ENCODE measurements around the gene DVL2.
A peak's percentile ranks its signal among the peaks of the same experiment; 100 is the strongest.

DVL2 gene

DNA sequence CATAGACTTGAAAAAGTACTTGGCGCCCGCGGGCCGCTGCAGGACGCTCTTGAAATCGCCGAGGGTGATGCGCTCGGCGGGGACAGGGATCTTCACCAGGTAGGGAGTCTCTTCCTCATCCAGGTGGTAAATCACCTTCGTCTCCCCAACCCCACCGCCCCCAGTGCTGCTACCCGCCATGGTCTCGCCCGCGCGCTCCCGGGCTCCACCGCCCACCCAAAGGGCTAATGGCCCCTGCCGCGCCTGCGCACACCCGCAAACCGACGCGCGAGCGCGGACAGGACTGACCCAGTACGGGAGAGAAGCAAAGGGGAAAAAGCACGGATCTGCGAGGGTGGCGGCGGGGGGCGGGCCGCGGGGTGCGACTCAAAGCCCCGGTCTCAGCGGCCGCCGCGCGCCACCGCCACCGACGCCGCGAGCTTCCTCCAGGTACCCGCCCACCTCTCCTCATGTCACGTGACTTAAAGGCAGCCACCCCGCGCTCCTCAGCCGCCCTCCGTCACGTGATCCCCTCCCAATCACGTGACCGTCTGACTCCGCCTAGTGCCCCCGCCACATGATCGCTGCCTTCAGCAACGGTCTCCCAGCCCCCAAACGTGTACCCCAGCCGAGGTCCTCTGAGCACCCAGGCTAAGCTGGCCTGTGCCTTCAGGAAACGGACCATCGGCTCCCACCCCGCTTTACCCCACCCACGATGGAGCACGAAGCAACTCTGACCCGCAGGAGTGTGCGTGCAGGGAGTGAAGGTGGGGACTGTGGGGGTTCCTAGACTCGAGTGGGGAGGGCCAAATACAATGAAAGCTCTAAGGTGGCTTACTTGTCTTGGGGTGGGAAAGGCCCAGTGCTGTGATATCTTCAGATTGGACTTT is at the start of gene DVL2:
Gene DVL2 (minus strand): TSS at position 435 of the 869 bp plus-strand sequence. CDS start 255 bp downstream, at position 180.
- DNase-seq (ENCODE audit: low read depth in 3 of 3) = peak; percentile 88 to 94 (median 89)

DNA sequence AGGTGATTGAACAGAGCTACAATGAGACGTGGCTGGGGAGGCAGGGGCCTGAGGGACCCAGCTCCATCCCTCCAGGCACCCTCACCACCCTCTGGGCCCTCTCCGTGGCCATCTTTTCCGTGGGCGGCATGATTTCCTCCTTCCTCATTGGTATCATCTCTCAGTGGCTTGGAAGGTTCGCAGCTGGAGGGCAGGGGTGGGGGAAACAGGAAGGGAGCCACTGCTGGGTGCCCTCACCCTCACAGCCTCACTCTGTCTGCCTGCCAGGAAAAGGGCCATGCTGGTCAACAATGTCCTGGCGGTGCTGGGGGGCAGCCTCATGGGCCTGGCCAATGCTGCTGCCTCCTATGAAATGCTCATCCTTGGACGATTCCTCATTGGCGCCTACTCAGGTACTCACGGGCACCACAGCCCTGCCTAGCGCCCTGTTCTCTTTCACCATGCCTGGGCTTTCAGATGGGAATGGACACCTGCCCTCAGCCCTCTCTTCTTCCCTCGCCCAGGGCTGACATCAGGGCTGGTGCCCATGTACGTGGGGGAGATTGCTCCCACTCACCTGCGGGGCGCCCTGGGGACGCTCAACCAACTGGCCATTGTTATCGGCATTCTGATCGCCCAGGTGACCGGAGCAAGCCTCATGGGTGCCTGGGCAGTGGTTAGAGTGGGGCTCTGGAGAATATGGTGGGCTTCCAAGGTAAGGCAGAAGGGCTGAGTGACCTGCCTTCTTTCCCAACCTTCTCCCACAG is 49.3 kb upstream of the DVL2 start:
- DNase-seq (ENCODE audit: low read depth in 3 of 3) = no peak

DNA sequence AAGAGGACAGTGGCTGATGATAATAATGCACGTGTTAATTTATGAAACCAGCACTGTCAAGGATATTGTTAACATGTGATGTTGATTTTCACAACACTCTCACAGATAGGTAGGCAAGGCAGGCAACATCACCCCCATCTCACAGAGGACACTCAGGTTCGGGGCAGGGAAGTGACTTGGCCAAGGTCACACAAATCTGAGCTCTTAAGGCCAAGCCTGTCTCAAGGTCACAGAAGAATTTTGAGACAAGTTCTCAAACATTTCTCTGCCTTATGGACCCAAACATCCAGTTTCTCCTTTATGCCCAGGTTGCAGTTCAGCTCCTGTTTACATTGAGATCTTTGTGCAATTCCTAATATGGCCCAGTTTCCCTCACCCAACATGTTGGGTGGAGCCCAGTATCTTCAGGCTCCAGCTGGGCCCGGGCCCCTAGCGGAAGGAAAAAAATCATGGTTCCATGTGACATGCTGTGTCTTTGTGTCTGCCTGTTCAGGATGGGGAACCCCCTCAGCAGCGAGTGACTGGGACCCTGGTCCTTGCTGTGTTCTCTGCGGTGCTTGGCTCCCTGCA is 48.5 kb upstream of the DVL2 start:
- DNase-seq (ENCODE audit: low read depth in 3 of 3) = no peak

DNA sequence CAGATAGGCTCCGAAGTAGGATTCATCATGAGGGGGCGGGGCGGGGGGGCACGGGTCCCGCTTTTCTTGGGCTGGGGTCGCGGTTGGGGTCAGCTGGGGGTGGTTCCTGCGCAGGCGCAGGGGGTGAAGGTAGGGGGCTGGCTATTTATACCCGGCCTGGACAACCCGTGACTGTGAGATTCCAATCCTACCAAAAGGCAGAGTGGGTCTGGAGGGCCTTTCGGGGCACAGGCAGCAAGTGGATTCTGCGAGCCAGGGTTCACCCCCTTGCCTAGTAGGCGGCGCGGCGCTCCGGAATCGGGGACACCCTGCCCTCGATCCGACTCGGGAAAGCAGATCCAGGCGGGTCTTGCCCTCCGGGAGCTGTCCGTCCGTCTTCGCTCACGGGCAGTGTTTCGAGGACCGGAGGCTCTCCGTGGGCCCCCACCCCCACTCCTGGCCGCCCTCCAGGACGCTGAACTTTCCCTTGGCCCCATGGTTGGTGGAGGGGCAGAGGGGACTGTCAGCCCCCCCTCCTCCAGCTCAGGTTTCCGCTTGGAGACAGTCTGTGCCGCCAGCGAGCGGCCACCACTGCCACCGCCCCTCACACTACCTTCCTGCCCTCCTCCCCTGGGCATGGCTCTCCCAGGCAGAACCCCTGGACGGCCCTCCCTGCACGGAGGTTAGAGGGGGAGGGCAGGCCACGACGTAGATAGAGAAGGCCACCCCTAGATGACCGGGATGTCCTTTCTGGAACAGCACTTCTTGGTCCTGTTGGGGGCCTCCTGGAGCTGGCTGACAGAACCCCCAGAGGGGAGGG is 47.8 kb upstream of the DVL2 start:
- DNase-seq (ENCODE audit: low read depth in 3 of 3) = no peak

DNA sequence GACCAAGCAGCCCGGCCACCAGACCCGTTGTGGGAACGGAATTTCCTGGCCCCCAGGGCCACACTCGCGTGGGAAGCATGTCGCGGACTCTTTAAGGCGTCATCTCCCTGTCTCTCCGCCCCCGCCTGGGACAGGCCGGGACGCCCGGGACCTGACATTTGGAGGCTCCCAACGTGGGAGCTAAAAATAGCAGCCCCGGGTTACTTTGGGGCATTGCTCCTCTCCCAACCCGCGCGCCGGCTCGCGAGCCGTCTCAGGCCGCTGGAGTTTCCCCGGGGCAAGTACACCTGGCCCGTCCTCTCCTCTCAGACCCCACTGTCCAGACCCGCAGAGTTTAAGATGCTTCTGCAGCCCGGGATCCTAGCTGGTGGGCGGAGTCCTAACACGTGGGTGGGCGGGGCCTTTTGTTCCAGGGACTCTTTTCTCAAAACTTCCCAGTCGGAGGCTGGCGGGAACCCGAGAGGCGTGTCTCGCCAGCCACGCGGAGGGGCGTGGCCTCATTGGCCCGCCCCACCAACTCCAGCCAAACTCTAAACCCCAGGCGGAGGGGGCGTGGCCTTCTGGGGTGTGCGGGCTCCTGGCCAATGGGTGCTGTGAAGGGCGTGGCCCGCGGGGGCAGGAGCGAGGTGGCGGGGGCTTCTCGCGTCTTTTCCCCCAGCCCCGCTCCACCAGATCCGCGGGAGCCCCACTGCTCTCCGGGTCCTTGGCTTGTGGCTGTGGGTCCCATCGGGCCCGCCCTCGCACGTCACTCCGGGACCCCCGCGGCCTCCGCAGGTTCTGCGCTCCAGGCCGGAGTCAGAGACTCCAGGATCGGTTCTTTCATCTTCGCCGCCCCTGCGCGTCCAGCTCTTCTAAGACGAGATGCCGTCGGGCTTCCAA is 47.0 kb upstream of the DVL2 start, which contains the start of gene SLC2A4:
Gene SLC2A4 (plus strand): TSS at position 645 of the 879 bp plus-strand sequence. CDS start 217 bp downstream, at position 862.
- peak; percentile 79 to 94 (median 84) for DNase-seq (ENCODE audit: low read depth in 3 of 3)

DNA sequence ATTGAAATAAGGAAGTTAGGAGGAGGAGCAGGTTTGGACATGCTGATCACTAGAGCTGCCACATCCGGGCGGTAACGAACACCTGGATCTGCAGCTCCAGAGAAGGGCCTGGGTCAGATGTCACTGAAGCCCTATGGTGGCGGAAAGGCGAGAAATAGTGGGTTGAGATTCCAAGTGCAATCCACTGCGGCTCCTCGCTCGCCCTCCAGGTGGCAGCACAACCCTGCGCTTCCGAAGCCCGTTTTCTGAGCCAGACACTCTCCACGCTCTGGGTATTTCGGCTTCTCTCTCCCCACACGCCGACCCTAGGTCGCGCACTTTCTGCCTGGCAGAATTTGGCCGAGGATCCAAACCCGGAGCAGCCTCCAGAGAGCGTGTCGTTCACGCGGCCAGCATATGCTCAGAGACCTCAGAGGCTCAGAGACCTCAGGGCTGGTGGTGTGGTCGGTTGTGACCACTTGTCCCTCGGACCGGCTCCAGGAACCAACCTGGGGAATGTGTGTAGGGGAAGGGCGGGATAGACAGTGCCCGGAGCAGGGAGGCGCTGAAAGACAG is 46.3 kb upstream of the DVL2 start:
- peak; percentile 67 to 85 (median 78) for DNase-seq (ENCODE audit: low read depth in 3 of 3)

DNA sequence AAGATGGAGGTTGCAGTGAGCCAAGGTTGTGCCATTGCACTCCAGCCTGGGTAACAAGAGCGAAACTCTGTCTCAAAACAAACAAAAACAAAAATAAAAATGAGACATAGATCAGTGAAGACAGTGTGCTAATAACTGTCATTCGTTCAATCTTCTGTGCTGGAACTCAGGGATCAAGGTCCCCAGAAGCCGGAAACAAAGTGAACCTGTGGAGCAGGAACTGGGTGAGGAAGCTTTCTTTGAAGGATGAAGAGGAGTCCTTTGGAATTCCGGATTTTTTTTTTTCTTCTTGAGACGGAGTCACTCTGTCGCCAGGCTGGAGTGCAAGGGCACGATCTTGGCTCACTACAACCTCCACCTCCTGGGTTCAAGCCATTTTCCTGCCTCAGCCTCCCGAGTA is 45.1 kb upstream of the DVL2 start:
- DNase-seq (ENCODE audit: low read depth in 3 of 3) = no peak

DNA sequence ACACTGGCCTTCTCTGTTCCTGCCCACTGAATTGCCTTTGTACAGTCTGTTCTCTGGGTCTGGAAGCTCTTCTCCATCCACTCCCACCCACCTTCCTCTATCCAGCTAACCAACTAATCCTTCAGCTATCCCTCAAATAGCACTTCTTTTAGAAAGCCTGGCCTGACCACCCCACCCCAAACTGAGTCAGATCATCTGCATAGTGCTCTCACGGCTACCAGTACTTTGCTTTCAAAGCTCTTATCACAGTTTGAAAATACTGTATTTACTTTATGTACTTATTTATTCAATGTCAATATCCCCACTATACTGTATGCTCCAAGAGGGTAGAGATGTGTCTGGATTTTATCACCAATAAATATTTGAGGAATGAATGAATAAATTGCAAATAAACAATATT is 32.5 kb upstream of the DVL2 start:
- no peak for DNase-seq (ENCODE audit: low read depth in 3 of 3)

DNA sequence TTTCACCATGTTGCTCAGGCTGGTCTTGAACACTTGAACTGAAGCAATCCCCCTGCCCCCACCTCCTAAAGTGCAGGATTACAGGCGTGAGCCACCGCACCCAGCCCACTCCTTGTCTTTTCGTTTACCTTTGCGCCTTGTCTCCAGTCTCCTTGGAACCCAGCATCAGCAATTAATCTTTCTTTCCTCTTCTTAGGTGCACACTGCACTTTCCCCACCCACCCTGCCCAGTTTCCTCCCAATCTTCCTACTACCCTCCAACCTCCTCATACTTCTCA is 29.4 kb upstream of the DVL2 start:
- DNase-seq (ENCODE audit: low read depth in 3 of 3) = no peak

DNA sequence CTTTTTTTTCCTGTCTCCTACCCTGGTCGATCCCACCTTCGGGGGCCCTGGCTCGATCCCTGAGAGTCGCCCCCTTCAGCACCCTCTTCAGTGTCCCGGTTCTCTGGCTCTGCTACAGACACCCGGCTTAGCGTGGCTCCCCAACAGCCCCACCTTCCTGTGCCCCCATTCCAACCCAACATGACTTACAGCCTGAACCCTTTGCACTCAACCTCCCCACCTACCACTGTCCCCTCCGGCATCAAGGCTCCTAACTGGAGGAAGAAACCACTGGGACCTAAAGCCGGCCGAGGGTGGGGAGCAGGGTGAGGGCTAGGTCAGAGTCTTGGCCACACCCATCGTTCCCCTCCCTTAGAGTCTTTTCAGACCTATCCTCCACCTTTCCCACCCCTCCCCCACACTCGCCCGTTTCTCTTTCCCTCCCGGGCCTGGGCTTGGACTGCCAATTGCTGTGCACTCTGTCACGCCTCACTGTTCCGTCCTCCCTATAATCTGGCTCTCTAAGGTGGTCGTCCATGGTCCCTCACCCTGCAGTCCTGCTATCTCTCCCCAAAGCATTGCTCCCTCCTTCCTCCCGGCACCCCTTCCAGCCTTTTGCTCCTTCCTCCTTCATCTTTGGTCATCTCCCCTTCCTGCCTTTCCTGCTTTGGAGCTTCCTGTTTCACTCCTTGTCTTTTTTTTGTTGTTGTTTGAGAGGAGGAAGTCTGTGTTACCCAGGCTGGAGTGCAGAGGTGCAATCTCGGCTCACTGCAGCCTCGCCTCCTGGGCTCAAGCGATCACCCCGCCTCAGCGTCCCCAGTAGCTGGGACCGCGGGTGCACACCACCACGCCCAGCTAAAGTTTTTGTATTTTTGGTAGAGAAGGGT is 28.9 kb upstream of the DVL2 start:
- DNase-seq (ENCODE audit: low read depth in 3 of 3) = no peak

DNA sequence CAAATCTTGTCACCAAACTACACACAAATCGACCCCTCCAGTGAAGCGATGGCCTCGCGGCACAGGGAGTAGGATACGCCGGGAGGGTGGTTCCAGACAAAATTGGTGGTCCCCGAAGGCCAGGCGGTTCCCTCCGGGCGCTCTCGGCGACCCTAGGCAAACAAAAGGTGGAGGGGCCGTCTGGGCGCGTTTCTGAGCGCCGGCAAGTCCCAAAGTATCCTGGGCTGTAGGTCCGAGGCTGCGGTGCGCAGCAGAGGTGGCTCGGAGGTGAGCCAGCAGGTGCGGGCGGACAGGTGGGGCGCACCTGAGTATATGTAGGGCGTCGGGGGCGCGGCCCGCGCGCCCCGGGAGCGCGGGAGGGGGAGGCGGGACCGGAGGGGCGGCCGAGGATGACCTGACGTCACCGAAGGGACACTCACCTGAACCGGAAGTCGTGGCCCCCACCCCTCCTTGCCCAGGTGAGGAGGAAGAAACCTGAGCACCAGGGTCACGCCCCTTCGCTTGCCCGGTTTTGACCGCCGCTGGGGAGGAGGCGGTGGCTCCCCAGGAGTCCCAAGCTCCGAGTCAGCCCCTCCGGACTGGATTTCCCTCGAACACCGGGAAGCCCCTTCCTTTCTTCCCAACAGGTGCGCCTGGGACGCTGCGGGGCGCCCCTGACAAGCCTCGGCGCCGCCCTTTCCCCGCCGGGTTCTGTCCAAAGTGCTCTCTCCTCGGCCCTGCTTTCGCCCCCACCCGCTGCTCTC is 28.0 kb upstream of the DVL2 start, which contains the start of gene CLDN7:
Gene CLDN7 (minus strand): TSS at position 287 of the 743 bp plus-strand sequence. CDS start 435 bp downstream, outside the sequence.
- no peak for DNase-seq (ENCODE audit: low read depth in 3 of 3)

DNA sequence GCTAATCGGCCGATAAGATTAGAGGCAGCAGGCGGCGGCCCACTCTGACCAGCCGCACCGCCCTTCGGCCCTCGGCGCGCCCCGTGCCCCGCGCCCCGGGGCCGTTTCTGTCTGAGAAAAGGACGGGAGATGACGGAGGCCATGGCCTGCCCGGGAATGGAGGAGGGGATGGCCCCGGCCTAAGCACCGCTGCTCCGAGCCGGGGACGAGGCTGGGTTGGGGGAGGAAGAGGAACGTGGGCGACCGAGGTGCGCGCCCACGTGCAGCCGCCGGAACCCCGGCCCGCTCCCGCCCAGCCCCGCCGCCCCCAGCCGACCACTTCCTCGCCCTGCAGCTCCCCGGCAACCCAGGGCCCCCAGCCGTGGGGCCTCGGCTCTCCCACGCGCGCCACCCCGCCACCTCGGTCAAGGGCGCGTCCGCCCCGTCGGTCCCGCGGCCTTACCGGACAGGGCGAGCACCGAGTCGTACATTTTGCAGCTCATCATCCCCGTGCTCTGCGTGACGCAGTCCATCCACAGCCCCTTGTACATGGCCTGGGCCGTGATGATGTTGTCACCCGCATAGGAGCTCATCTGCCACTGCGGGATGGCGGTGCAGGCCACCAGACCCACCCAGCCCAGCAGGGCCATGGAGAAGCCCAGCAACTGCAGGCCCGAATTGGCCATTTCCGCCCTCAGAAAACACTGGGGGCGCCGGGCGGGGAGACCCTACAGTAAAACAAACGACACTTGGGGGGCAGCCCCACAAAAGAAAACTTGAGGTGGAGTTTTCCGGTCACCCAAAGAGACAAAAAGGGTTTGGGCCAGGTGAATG is 27.3 kb upstream of the DVL2 start:
- no peak for DNase-seq (ENCODE audit: low read depth in 3 of 3)

DNA sequence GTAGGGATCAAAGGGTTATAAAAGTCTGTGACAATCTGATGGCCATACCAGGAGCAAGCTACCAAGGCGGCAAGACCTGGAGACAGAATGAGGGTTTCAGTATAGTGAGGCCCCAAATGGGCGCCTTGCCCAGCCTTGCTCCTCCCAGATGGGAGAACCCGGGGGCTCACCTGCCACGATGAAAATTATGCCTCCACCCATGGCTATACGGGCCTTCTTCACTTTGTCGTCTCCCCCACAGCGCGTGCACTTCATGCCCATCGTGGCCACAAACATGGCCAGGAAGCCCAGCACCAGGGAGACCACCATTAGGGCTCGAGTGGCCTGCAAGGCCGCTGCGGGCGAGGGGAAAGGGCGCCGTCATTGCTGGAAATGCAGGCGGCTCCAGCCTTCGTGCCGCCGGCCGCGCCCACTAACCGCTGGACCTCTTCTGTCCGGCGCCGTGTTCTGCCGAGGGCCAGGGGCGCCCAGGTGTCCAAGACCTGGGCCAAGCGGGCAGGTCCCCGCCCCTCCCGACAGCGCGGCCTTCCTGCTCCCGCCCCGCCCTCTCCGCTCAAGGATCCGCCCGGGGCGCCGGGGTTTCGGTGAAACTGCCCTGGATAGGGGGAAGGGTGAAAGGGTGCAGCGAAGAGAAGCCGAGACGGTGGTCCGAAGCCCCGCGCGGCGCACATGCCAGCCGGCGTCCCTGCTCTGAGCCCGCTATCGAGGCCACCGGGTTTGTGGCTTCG is 26.5 kb upstream of the DVL2 start:
- DNase-seq (ENCODE audit: low read depth in 3 of 3) = no peak

DNA sequence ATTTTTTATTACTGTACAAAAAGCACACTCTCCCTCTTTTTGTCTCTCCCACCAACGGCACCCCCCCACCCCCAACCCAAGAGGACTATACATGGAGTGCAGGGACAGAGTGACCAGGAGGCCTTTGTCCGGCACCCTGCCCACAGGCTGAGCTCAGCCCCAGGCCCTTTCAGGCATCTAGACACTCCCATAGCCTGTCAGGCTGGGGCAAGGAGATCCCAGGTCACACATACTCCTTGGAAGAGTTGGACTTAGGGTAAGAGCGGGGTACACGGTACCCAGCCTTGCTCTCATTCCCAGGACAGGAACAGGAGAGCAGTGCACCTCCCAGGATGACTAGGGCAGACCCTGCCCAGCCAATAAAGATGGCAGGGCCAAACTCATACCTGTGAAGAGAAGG is 25.8 kb upstream of the DVL2 start:
- no peak for DNase-seq (ENCODE audit: low read depth in 3 of 3)

DNA sequence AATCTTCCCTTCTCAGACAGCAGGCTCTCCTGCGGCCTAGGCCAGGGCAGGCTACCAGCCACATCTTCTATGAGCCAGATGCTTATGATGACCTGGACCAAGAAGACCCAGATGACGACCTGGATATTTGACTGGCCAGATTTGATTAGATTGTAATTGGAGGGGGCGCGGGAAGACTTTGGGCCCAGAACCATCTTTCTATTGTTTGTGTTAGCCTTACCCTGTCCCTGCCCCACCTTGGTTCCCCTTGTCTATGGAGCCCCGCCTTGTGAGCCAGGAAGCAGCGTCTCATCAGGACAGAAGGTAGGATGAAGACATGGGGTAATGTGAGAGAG is 25.2 kb upstream of the DVL2 start:
- no peak for DNase-seq (ENCODE audit: low read depth in 3 of 3)

DNA sequence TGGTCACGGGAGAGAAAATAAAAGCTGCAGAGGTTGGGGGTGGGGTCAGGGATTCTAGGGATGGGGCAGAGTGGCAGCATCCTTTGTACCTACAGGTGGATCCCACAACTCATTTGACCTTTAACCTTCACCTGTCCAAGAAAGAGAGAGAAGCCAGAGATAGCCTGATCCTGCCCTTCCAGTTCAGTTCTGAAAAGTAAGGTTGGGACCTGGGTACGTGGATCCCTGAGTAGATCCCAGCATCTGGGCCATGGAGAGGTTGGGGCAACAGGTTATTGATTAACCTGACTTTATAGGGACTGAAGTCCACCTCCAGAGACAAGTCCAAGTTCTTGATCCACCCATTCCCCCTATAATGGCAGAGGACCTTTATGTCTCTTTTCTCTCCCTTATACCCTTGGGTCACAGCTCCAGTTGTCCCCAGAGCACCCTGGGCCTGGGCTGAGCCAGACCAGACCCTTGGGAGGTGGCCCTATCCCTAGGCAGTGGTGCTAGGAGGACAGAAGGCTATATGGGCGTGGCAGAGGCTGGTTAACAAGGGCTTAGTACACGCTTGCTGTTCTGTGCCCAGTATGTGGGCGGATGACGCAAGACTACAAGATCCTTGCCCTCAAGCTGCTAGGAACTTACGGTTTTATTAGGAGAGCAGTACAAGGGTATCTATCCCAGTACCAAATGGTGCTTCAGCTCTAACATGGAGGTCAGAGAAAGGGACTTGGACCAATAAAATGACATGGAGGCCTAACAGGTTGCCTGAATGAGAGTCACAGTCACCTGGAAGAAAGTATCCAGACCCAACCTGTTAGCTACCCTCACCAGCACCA is 24.6 kb upstream of the DVL2 start:
- no peak for DNase-seq (ENCODE audit: low read depth in 3 of 3)

Measured in stimulated activated CD4-positive, alpha-beta T cell treated with anti-CD3 and anti-CD28 coated beads, TNF-alpha, amount 100 ng/mL, for 24 hours (primary cell).